BLaER1 (cell line): Measurements from ENCODE around the gene RBM14.
"Not testable (repeated sequence)": the region's sequence is repeated elsewhere in the genome, so short reads cannot be mapped to it uniquely, and the experiment has no call there.

Source experiments
- H3K27ac ChIP-seq: shearing (Covaris generic); formaldehyde crosslinking; 2 replicates; pipeline ENCODE4 v1.8.1; 2022
- H3K27me3 ChIP-seq: shearing (Covaris generic); formaldehyde crosslinking; 2 replicates; pipeline ENCODE4 v1.8.1; 2022
- H3K36me3 ChIP-seq: shearing (Covaris generic); formaldehyde crosslinking; 2 replicates; pipeline ENCODE4 v1.8.1; 2022
- H3K4me1 ChIP-seq: shearing (Covaris generic); formaldehyde crosslinking; 2 replicates; pipeline ENCODE4 v1.8.1; 2022
- H3K4me2 ChIP-seq: shearing (Covaris generic); formaldehyde crosslinking; 2 replicates; pipeline ENCODE4 v1.8.1; 2022
- H3K4me3 ChIP-seq: shearing (Covaris generic); formaldehyde crosslinking; 2 replicates; pipeline ENCODE4 v1.8.1; 2022
- H3K9ac ChIP-seq: shearing (Covaris generic); formaldehyde crosslinking; 2 replicates; pipeline ENCODE4 v1.8.1; 2022
- H3K9me3 ChIP-seq: shearing (Covaris generic); formaldehyde crosslinking; 2 replicates; pipeline ENCODE4 v1.8.1; 2022
- H4K20me1 ChIP-seq: shearing (Covaris generic); formaldehyde crosslinking; 2 replicates; pipeline ENCODE4 v1.8.1; 2022
- Cebpa-rat ChIP-seq: shearing (Covaris generic); IDR thresholded peaks from 2 replicates; pipeline ENCODE4 v1.8.1; 2022

RBM14 gene

DNA sequence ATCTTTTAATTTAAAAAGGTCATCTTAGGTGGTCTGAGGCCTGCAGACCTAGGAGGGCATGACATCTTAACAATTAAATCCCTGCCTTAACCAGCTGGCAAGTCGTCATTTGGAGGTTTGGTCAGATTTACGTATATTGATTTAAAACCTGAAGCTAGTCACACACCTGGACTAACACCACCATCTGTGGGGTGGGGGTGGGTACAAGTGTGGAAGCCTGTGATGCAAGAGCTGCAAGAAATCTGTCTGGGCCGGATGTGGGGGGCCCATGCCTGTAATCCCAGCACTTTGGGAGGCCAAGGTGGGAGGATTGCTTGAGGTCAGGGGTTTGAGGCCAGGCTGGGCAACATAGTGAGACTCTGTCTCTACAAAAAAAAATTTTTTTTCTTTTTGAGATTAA lies 35.2 kb upstream of the RBM14 start:
- Histone ChIP-seq H3K9ac (no peak overlapping the region), H3K4me3 (no peak overlapping the region), H3K36me3 (no peaks in the 10 kb centered on the region), H3K9me3 (peaks cover 21% of the 10 kb centered on the region), H3K4me1 (no peaks in the 10 kb centered on the region), H3K27ac (no peak overlapping the region), H3K4me2 (no peak overlapping the region), H3K27me3 (no peaks in the 10 kb centered on the region), H4K20me1 (no peaks in the 10 kb centered on the region)
- no peak for TF ChIP-seq Cebpa-rat

DNA sequence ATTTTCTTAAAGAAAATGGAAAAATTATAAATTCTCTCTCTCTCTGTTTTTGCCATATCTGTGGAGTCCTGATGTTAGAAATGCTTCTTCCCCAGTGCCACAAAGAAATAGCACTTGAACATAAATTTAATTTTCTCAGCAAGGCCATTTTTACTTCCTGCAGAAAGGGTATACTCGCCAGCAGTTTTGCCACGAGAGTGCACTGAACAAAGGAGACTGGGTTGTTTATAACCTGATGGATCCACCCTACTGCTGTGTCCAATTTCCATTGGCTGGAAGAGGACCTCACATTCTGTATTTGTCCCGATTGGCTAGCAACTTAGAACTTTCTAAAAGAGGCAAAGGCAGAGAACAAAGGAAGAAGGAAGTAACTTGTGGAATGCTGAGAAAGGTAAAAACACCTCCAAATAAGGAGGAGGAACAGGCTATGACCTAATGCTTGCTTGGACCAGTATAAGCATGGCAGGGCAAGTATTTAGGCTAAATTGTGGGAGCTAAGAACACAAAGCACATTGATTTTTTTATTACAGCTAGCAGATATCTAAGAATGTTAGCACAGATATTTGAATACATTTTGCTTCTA lies 33.8 kb upstream of the RBM14 start:
- not testable (repeated sequence) for H3K4me1 ChIP-seq, H3K27ac ChIP-seq, H4K20me1 ChIP-seq, H3K4me3 ChIP-seq, H3K36me3 ChIP-seq, H3K27me3 ChIP-seq, H3K4me2 ChIP-seq, H3K9ac ChIP-seq
- peaks cover 21% of the 10 kb centered on the region for H3K9me3 ChIP-seq

DNA sequence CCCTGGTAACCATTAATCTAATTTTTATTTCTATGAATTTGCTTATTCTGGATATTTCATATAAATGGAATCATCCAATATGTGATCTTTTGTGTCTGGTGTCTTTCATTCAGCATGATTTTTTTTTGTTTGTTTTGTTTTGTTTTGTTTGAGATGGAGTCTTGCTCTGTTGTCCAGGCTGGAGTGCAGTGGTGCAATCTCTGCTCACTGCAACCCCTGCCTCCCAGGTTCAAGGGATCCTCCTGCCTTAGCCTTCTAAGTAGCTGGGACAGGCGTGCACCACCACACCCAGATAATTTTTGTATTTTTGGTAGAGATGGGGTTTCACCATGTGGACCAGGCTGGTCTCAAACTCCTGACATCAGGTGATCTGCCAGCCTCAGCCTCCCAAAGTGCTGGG lies 31.0 kb upstream of the RBM14 start:
- H3K9me3 ChIP-seq: peaks cover 33% of the 10 kb centered on the region
- not testable (repeated sequence) for H3K36me3 ChIP-seq, H3K9ac ChIP-seq, H3K4me3 ChIP-seq, H3K27me3 ChIP-seq, H3K27ac ChIP-seq, H3K4me1 ChIP-seq, H3K4me2 ChIP-seq, H4K20me1 ChIP-seq

DNA sequence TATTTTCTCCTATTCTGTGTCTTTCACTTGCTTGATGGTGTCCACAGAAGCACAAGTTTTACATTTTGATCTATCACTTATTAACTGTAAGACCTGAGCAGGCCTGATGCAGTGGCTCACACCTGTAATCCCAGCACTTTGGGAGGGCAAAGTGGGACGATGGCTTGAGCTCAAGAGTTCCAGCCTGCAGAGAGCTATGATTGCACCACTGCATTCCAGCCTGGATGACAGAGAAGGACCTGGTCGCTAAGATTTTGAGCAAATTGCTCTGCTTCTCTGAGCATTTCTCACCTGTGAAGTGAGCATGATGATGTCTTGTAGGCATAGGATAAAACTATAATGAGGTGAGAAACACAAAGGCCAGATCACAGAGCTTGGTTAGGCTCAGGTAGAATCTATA lies 30.3 kb upstream of the RBM14 start:
- TF ChIP-seq Cebpa-rat: no peak
- Histone ChIP-seq H3K9me3 (peaks cover 39% of the 10 kb centered on the region), H3K9ac (no peak overlapping the region), H4K20me1 (no peaks in the 10 kb centered on the region), H3K27ac (no peak overlapping the region), H3K4me1 (peaks cover 6% of the 10 kb centered on the region), H3K36me3 (no peaks in the 10 kb centered on the region), H3K27me3 (no peaks in the 10 kb centered on the region), H3K4me2 (no peak overlapping the region), H3K4me3 (no peak overlapping the region)

DNA sequence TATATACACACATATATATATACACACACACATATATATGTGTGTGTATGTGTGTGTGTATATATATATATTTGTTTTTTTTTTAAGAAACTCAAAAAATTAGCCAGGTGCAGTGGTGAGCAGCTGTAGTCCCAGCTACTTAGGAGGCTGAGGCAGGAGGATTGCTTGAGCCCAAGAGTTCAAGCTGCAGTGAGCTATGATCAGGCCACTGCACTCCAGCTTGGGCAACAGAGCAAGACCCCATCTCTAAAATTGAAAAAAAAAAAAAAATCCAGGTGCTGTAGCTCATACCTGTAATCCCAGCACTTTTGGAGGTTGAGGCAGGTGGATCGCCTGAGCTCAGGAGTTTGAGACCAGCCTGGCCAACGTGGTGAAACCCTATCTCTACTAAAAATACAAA lies 27.1 kb upstream of the RBM14 start:
- not testable (repeated sequence) for H3K27ac ChIP-seq, H3K4me2 ChIP-seq, H4K20me1 ChIP-seq, H3K27me3 ChIP-seq, H3K36me3 ChIP-seq, H3K4me3 ChIP-seq, H3K9ac ChIP-seq
- Histone ChIP-seq H3K9me3 (peaks cover 17% of the 10 kb centered on the region), H3K4me1 (peaks cover 34% of the 10 kb centered on the region)

DNA sequence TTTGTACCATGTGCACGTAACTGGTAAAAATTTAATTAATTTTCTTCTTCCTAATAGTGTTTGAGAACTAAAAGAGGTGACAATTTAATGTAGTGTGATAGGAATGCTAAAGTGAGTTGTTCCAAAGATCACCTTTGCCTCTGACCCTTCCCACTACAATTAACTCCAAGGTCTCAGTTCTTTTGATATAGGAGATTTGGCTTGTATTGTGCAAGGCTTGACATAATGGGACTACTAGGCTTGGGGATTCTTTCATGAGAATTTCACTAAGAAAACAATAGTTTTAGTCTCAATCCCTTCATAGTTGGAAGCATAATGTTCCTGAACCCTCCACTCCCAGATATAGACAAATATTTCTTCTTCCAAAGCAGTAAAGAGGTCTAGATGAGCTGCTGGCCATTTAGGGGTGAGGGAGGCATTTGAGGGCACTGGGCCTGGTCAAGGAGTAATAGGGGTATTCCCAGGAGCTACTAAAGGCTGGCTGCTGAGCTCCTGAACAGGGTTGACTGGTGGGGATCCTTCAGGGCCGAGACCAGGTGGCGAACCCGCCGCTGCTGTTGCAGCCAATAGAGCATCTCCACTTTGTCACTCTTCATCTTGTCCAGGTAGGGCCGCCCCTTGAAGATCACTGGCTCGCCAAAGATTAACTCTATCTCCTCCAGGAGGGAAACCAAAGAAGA lies 26.3 kb upstream of the RBM14 start:
- peaks cover 42% of the 10 kb centered on the region for H3K4me1 ChIP-seq
- peaks cover 9% of the 10 kb centered on the region; the same call in 1 of the 2 replicates for H4K20me1 ChIP-seq
- H3K27ac ChIP-seq: no peak overlapping the region
- peaks cover 17% of the 10 kb centered on the region for H3K9me3 ChIP-seq
- no peak overlapping the region for H3K4me3 ChIP-seq
- H3K27me3 ChIP-seq: no peaks in the 10 kb centered on the region
- peak overlapping the region; percentile 99; the same call in 1 of the 2 replicates for H3K4me2 ChIP-seq
- H3K9ac ChIP-seq: no peak overlapping the region
- TF ChIP-seq Cebpa-rat: no peak
- H3K36me3 ChIP-seq: no peaks in the 10 kb centered on the region

DNA sequence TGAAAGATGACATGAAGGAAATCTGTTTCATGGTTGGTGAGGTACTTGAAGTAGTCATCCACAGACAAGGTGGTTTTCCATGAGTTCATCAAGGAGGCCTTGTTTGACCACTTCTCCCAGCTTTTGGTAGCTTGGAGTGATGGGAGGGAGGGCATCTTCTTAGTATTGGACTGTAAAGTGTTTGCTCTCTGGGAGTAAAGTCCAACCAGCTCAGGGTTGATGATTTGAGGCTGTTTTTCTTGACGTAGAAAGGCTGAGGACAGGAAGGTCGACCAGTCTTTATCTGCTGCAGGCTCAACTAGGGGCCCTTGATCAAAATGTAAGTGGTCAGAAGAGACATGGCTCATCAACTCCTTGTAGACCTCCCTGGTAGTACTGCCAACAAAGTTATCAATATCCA lies 25.3 kb upstream of the RBM14 start:
- Histone ChIP-seq H3K9ac (no peak overlapping the region), H3K9me3 (peaks cover 17% of the 10 kb centered on the region), H3K4me3 (no peak overlapping the region), H3K27me3 (no peaks in the 10 kb centered on the region), H3K27ac (0 out of 2 replicates have a peak overlapping the region, but pooled peaks have one; percentile 84), H4K20me1 (peaks cover 20% of the 10 kb centered on the region), H3K4me2 (peak overlapping the region; percentile 99), H3K36me3 (no peaks in the 10 kb centered on the region), H3K4me1 (peaks cover 53% of the 10 kb centered on the region)
- TF ChIP-seq Cebpa-rat: no peak

DNA sequence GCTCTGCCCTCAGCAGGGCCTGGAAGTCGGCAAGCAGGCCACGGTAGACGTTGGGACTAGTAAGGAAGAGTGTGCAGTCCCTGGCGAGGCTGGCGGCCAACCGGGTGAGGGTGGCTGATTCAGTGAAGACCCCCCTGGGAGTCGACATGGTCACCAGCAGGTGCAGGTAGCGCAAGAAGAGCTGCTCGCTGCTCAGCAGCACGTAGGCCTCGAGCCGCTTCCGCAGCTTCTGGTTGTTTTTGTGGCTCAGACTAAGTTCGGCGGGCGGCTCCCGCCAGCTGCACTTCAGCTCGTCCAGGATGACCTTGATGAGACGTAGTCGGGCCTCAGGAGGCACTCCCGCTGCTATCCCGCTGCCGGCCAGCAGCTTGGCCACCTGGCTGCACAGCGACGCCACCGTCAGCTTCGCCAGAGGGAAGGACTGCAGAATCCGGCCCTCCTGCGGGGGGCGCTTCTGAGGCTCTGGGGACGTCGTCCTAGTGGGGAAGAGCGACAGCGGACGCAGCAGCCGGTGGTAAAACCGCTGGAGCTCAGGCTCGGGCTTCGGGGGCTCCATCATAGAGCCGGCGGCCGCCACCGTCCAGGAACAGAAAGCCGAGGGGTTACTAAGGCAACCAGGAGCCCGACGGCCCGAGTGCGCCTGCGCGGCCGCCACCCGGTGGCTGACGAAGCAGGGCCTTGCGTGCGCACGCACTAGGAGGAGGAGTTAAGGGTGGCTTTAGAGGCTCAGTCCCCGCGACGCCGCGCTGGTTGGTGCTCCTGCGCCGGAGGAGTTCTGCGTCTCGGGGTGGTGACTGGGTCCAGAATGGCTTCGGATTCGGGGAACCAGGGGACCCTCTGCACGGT lies 23.8 kb upstream of the RBM14 start, which contains the start of the genes CCDC87 and CCS:
CCDC87 (minus strand) TSS at position 607 of the 846 bp plus-strand sequence; CDS start at position 559, 48 bp downstream.
CCS (plus strand) TSS at position 729 of the 846 bp plus-strand sequence; CDS start at position 806, 77 bp downstream.
- H3K4me2 ChIP-seq: peak within 1 kb of the TSS; percentile 99
- peak within 1 kb of the TSS; percentile 89 for H3K9ac ChIP-seq
- peaks cover 17% of the 10 kb centered on the region for H3K9me3 ChIP-seq
- no peak for TF ChIP-seq Cebpa-rat
- peaks cover 63% of the 10 kb centered on the region for H3K4me1 ChIP-seq
- H3K4me3 ChIP-seq: peak within 1 kb of the TSS; percentile 74
- peak within 1 kb of the TSS; percentile 84 for H3K27ac ChIP-seq
- H4K20me1 ChIP-seq: peaks cover 20% of the 10 kb centered on the region
- no peaks in the 10 kb centered on the region for H3K27me3 ChIP-seq
- no peaks in the 10 kb centered on the region; the same call in 1 of the 2 replicates for H3K36me3 ChIP-seq

DNA sequence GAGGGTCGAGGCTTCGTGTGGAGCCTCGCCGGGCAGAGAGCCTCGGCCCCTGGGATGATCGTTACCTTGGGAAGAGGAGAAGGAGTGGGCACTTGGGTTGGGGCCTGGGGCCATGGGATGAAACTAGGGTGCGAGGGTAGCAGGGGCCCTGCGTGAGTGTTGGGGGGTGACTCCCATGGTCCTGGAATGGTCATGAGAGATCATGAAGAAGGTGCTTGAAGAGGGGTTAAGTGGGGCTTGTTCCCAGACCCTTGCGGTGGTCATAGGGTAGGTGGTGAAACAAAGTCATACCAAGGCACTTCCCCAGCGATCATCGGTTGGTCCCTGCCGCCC lies 23.2 kb upstream of the RBM14 start:
- peak overlapping the region; percentile 89 for H3K9ac ChIP-seq
- H3K36me3 ChIP-seq: no peaks in the 10 kb centered on the region; the same call in 1 of the 2 replicates
- H4K20me1 ChIP-seq: peaks cover 20% of the 10 kb centered on the region
- peak overlapping the region; percentile 99 for H3K4me2 ChIP-seq
- peak overlapping the region; percentile 74 for H3K4me3 ChIP-seq
- peak overlapping the region; percentile 84 for H3K27ac ChIP-seq
- no peaks in the 10 kb centered on the region for H3K27me3 ChIP-seq
- TF ChIP-seq Cebpa-rat: no peak
- peaks cover 63% of the 10 kb centered on the region for H3K4me1 ChIP-seq
- H3K9me3 ChIP-seq: peaks cover 17% of the 10 kb centered on the region

DNA sequence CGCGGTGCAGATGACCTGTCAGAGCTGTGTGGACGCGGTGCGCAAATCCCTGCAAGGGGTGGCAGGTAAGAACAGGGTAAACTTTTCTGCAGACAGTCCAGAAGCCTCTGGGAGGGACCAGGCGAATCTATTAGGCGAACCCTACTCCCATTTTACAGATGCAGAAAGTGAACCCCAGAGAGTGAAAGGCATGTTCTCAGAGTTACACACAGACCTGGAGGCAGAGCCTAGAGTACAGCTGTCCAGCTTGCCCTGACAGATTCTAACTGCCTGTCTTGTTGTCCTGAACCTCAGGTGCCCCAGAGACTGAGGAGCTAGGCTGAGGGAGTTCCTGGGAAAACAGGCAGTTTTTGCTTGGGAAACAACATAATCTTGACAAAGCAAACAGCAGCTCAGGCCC lies 22.8 kb upstream of the RBM14 start:
- Histone ChIP-seq H3K27ac (peak overlapping the region; percentile 84), H3K36me3 (no peaks in the 10 kb centered on the region; the same call in 1 of the 2 replicates), H4K20me1 (peaks cover 20% of the 10 kb centered on the region), H3K4me2 (peak overlapping the region; percentile 99), H3K9ac (peak overlapping the region; percentile 89), H3K4me3 (peak overlapping the region; percentile 74), H3K27me3 (no peaks in the 10 kb centered on the region), H3K4me1 (peaks cover 63% of the 10 kb centered on the region), H3K9me3 (peaks cover 17% of the 10 kb centered on the region)
- TF ChIP-seq Cebpa-rat: no peak
